Measurements from ENCODE around the gene IFNA6.

GRCh38 chr9:21324047-21324446 lies 26.6 kb downstream of the IFNA6 start:
- TF ChIP-seq ZNF274 (IDR thresholded peaks at IDR 0.05; ENCODE audit: low read depth, low read length) (no peak), SUZ12 (IDR thresholded peaks at IDR 0.05; ENCODE audit: extremely low read depth, insufficient read depth, insufficient read length) (no peak)
